NCI-H2227 (cell line): ENCODE measurements around the gene CLIP2.
"Not testable (repeated sequence)": the region's sequence is repeated elsewhere in the genome, so short reads cannot be mapped to it uniquely, and the experiment has no call there.

ENCODE experiments used
- DNase-seq: peaks from one replicate; lab custom pipeline; 2025; ENCODE audit not compliant: unreplicated experiment; lab: John Stamatoyannopoulos, UW

Gene CLIP2

GRCh38 chr7:74401137-74401859 is 112.1 kb downstream of the CLIP2 start:
- peak; percentile 85 for DNase-seq

- not testable (repeated sequence) for DNase-seq
Measured at GRCh38 chr7:74402668-74403067, 113.5 kb downstream of the CLIP2 start.

GRCh38 chr7:74403521-74404387 is 114.5 kb downstream of the CLIP2 start:
- no peak for DNase-seq

- no peak for DNase-seq
Measured at GRCh38 chr7:74404388-74404700, 115.1 kb downstream of the CLIP2 start.

GRCh38 chr7:74404741-74405140 is 115.5 kb downstream of the CLIP2 start:
- DNase-seq, result no peak

- peak; percentile 25 for DNase-seq
Measured at GRCh38 chr7:74405191-74405898, 116.1 kb downstream of the CLIP2 start.

GRCh38 chr7:74405899-74406512 is 116.8 kb downstream of the CLIP2 start:
- no peak for DNase-seq

- DNase-seq, result no peak
Measured at GRCh38 chr7:74407958-74408357, 118.8 kb downstream of the CLIP2 start.

GRCh38 chr7:74409571-74409970 is 120.4 kb downstream of the CLIP2 start:
- no peak for DNase-seq

GRCh38 chr7:74410772-74411171 is 121.6 kb downstream of the CLIP2 start:
- DNase-seq, result no peak

- not testable (repeated sequence) for DNase-seq
Measured at GRCh38 chr7:74411571-74411970, 122.4 kb downstream of the CLIP2 start.

- peak; percentile 27 for DNase-seq
Measured at GRCh38 chr7:74412056-74412455, 122.8 kb downstream of the CLIP2 start.

- no peak for DNase-seq
Measured at GRCh38 chr7:74412603-74413002, 123.4 kb downstream of the CLIP2 start.

GRCh38 chr7:74414595-74415333 is 125.6 kb downstream of the CLIP2 start:
- not testable (repeated sequence) for DNase-seq

GRCh38 chr7:74417419-74417971 is 128.3 kb downstream of the CLIP2 start:
- DNase-seq, result peak; percentile 83

- DNase-seq, result no peak
Measured at GRCh38 chr7:74418076-74418475, 128.9 kb downstream of the CLIP2 start.

GRCh38 chr7:74418538-74418937 is 129.3 kb downstream of the CLIP2 start:
- DNase-seq, result no peak

- DNase-seq, result not testable (repeated sequence)
Measured at GRCh38 chr7:74419232-74419631, 130.0 kb downstream of the CLIP2 start.

GRCh38 chr7:74420006-74420405 is 130.8 kb downstream of the CLIP2 start:
- no peak for DNase-seq

GRCh38 chr7:74424291-74424880 is 135.2 kb downstream of the CLIP2 start:
- no peak for DNase-seq
